Pericardium fibroblast (primary cell): Measurements from ENCODE around the gene ADAM21. TPM values are rescaled to one million over a fixed set of nuclear protein-coding genes. Genes with fewer than 3 reads are reported as not detected.

Experiments used
- total RNA-seq: library from RNA; depleted of rRNA; stranded (reverse); fragments of >200 nt; gene quantifications from 2 replicates; pipeline ENCODE4 v1.2.3, GENCODE V29; 2015

ADAM21 gene
- total RNA-seq, result under 0.01 and 0.23 TPM in 2 replicates

DNA sequence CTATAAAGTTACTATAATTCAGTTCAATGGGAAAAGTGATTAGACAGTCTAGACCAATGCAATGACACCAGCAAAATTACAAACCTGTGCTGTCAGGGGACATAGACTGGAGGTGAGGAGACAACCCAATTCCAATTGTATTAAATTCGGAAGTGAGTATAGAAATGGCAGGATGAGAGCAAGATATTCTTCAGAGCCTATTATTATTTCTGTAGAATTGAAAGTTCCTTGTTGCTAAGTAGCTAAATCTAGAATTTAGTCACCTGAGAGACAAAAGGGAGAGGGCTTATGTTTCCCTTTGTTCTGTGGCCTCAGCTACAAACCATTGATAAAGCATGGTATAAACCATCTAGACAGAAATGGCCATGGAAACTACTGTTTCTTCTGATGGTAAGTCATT, at the start of gene ADAM21:
Gene ADAM21, plus strand, starts transcription at position 301 of the 400 bp plus-strand sequence. CDS start 5,326 bp downstream, outside the sequence.

DNA sequence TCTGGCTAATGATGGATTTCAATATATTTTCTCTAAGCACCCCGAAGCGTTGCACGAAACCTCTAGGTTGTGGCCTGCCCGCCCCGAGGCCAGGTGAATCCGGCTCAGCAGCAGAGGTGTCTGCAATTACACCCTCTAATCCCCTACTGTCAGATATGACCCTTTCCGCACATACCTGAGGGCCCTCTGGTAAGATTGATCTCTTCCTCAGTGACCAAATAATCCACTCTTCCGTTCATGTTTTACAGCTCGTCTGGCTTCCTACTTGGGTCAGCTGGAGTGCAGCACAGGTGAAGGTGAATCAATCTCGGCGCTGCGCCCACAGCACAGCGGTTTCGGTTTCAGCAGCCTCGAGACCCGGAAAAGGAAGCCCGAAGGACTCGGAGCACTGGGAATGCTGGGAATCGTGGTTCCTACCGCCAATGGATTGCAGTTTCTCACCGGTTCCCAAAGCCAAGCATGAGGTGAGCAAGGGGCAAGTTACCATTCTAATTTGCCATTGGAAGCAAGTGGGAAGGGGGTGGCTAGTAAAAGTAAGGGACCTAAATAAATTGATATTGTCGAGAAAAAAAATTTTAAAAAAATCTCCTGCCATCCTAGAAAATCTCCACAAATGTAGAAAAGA, 35.1 kb upstream of the ADAM21 start, which contains the start of gene SYNJ2BP:
Gene SYNJ2BP, minus strand, starts transcription at position 366 of the 625 bp plus-strand sequence. Its CDS starts 127 bp downstream, at position 239.

Other genes with a start within 250 kb of the ADAM21 start
- 21.4 and 48.7 TPM in 2 replicates for gene COX16, start 92.5 kb upstream of the ADAM21 start, total RNA-seq
- 10.2 and 10.4 TPM in 2 replicates for gene SYNJ2BP, start 35.1 kb upstream of the ADAM21 start, total RNA-seq
- gene ADAM20, start 82.8 kb downstream of the ADAM21 start, total RNA-seq, result 0.17 TPM in 1 of 2 replicates, not detected in the other
- gene MED6, start 148.5 kb downstream of the ADAM21 start, total RNA-seq, result 15.3 and 21.3 TPM in 2 replicates
- gene TTC9, start 189.7 kb downstream of the ADAM21 start, total RNA-seq, result 0.17 and 0.47 TPM in 2 replicates